HG03159 (cell line): ENCODE results near the gene CLCA4.
"Not testable (repeated sequence)": the region's sequence is repeated elsewhere in the genome, so short reads cannot be mapped to it uniquely, and the experiment has no call there.

Source experiments
- ATAC-seq: cut with Tn5 transposase; IDR thresholded peaks from one replicate; pipeline ENCODE4 v1.9.1; 2021; ENCODE audit warnings: mild to moderate bottlenecking, moderate library complexity; ENCODE audit not compliant: unreplicated experiment

Gene CLCA4

DNA sequence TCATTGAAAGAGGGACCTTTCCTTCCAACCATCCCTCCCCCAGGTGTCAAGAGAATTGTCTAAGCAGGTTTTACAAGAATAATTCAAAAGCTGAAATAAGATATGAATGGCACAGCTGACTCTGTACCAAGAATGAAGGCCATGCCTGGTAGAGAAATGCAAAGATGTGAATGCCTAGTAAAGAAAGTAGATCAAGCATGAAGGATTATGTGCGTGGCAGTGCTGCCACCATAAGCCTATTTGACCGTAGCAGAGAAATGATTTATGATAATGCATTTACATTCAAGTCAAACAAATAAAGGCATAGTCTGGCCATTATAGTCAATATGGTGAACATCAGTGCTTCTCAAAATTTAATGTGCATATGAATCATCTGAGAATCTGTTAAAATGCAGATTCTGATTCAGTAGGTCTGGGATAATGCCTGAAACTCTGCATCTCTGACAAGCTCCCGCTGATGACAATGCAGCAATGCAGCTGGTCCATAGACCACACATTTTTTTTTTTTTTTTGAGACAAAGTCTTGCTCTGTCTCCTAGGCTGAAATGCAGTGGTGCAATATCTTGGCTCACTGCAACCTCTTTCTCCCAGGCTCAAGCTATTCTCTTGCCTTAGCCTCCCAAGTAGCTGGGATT is 16.6 kb upstream of the CLCA4 start:
- ATAC-seq = no peak

DNA sequence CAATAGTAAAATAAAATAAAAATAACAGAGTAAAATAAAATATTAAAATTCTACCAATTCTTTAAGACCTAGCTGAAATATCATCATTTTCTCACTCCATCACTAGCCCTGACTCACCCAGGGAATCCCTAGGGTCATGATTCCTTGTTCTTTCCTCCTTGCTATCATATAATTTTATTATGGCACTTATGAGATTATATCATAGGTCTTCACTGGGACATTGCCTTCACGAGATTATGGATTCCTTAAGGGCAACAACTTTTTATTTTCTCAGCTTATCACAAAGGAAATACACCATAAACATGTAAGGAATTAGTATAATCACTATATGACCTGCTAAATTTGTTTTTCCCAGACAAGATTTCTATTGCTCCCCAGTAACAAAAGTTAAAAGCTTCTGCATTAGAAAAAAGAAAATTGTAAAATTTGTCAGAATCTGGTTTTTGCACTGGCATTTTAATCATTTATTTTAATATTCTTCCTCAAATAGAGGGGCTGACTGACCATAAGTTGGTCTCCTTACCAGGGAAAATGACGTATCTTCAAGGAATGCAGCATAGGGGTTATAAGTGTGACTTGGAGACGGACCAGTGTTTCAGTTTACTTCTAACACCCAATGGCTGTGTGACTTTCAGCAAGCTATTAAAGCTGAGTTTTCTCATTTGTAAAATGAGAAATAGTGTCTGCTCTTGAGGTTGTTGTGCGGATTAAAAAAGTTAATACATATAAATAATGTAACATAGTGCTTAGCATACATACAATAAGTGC is 8.8 kb upstream of the CLCA4 start:
- ATAC-seq = no peak

DNA sequence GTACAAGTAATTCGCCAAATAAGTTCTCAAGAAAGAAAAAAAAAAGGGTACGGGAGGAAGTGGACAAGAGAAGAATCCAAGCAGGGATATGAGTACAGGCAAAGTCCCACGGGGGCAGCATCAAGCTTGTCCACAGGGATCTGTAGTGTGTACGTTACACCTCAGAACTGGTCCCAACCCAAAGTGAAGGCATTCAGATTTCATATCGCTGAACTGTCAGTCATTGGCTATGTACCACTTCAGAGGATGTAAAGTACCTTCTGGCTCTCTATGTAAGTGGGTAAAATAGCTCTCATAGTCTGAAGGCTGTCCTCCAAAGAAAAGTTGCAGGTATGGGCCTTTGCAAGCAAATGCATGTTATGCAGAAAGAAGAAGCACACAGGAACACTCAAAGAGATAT is 8.1 kb upstream of the CLCA4 start:
- no peak for ATAC-seq

GRCh38 chr1:86541859-86542258 is 5.0 kb upstream of the CLCA4 start:
- no peak for ATAC-seq

GRCh38 chr1:86542631-86543030 is 4.2 kb upstream of the CLCA4 start:
- no peak for ATAC-seq

DNA sequence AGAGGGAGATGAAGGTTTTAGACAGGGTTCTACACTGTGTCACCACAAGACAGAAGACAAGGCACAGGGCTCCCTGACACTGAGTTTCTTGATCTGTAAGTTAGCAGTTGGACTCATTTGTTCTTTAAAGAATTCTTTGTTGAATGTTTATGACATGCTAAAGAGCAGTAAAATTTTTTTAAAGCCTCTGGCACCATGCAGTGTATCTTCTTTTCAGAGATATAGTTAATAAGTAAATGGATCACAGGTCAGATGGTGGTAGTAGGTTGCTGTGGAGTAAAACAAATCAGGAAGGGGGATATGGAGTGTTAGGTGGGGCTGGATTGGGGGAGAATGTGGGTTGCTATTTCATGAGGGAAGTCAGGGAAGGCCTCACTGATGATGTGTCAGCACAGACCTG is 2.0 kb downstream of the CLCA4 start:
- ATAC-seq = no peak

GRCh38 chr1:86551305-86551704 is 4.4 kb downstream of the CLCA4 start:
- no peak for ATAC-seq

GRCh38 chr1:86552376-86552775 is 5.5 kb downstream of the CLCA4 start:
- no peak for ATAC-seq

DNA sequence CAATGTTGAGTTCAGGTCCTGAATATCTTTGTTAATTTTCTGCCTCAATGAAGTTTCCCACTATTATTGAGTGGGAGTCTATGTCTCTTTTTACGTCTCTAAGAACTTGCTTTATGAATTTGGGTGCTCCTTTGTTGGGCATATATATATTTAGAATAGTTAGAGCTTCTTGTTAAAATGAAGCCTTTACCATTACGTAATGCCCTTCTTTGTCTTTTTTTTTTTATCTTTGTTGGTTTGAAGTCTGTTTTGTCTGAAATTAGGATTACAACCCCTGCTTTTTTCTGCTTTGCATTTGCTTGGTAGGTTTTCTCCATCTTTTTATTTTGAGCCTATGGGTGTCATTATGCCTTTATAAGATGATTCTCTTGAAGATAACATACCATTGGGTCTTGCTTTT is 10.9 kb downstream of the CLCA4 start:
- no peak for ATAC-seq

- no peak for ATAC-seq
Measured at GRCh38 chr1:86563849-86564248, 17.0 kb downstream of the CLCA4 start.

- no peak for ATAC-seq
Measured at GRCh38 chr1:86567341-86567740, 20.5 kb downstream of the CLCA4 start.

DNA sequence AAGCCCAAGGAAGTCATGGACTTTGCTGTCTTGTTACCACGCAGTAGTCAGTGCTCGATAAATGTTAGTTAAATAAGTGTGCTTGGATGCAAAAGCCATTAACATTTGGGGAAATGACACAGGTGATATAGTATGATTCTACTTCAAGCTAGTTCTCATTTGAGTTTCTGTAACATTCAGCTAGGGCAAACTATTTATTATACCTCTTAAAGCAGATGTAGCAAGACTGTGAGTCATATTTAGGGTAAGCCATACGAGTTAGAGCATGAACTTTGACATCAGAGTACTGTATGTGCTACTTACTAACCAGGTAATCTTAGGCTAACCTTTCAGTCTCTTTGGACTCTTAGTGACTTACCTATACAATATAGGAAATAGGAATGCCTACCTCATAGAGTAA is 21.0 kb downstream of the CLCA4 start:
- ATAC-seq = no peak

GRCh38 chr1:86573763-86574484 is 27.0 kb downstream of the CLCA4 start:
- ATAC-seq = no peak

DNA sequence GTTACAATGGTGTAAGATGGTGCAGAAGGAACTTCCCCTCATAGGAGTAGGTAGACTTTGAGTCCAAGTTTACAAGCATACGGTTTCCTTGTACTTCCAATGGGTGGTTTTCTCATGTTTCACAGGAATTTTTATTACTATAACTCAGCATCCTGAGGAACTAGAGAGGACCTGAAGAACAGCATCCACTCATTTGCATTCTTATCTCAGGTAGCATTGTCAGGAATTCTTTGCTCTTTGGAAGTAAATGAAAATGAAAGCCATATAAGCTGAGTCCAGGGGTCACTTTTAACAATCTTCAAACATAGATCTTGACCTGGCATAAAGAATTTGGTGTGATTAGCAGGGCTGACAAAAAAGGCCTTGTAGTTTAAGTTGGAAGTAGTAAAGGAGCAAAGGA is 34.4 kb downstream of the CLCA4 start:
- no peak for ATAC-seq

- ATAC-seq = no peak
Measured at GRCh38 chr1:86582161-86582560, 35.3 kb downstream of the CLCA4 start.

- no peak for ATAC-seq
Measured at GRCh38 chr1:86583032-86583431, 36.2 kb downstream of the CLCA4 start.

DNA sequence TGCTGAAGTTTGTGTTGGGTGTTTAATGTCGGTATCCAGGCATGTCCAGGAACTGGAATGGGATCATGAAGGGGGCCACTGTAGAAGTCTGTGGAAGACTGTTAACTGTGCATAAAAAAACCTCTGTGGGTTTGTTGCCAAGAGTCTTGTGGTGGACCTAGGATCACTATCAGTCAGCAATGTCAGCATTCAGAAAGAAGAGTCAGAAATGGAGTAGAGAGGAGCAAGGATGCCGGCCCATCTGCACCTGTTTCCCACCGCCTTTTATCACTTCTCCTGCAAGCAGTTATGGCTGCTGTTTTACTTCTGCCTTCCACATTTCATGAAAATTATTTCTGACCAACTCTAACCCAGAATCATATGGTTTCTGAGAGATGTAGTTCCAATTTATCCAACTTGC is 36.7 kb downstream of the CLCA4 start:
- ATAC-seq = no peak

DNA sequence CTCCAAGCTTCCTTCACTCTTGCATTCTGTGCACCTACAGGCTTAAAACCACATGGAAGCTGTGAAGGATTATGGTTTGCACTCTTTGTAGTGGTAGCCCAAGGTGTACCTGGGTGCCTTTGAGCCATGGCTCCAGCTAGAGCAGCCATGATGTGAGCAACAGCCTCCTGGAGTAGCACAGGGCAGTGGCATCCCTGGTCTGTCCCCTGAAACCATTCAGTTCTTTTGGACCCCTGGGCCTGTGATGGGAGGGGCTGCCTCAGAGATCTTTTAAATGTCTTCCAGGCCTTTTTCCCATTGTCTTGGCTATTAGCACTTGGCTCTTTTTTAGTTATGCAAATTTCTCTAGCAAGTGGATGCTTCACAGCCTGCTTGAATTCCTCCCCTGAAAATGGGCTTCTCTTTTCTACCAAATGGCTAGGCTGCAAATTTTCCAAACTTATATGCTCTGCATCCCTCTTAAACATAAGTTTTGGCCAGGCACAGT is 47.4 kb downstream of the CLCA4 start:
- ATAC-seq = no peak

DNA sequence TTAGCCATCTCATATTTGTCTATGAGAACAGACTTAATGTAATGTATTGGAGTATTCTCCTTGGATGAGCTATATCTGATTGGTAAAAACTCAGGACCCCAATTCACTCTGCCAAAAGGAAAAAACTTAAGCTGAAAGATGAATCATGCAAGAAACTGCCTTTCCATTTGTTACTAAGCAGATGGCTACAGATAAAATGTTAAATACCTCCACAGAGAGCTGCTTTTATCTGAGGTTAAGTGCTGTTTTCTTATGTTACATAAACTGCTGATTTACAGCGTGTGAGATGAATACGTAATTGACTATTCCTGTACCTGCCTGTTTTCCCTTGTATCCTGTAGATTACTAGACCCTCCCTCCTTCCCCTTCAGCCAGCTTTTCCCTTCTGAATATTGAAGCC is 49.3 kb downstream of the CLCA4 start:
- no peak for ATAC-seq

- no peak for ATAC-seq
Measured at GRCh38 chr1:86596741-86597290, 49.9 kb downstream of the CLCA4 start.

- not testable (repeated sequence) for ATAC-seq
Measured at GRCh38 chr1:86606080-86606479, 59.2 kb downstream of the CLCA4 start.

- no peak for ATAC-seq
Measured at GRCh38 chr1:86616433-86616832, 69.6 kb downstream of the CLCA4 start.
